WTC11 (cell line): ENCODE results near the gene NRIP2. TPM values are rescaled to one million over a fixed set of nuclear protein-coding genes. Genes with fewer than 3 reads are reported as not detected.
A peak's percentile ranks its signal among the peaks of the same experiment; 100 is the strongest.
"Not testable (repeated sequence)": the region's sequence is repeated elsewhere in the genome, so short reads cannot be mapped to it uniquely, and the experiment has no call there.

Experiments used
- ATAC-seq: fragments of 200-7000 bp; cut with Tn5 transposase; 2 replicates; pipeline ENCODE4 v1.10.0; 2021; ENCODE audit warnings: mild to moderate bottlenecking, moderate library complexity
- CTCF ChIA-PET: fragments of 300-600 bp; sonication (Branson Sonifier 250); formaldehyde crosslinking; loops from one replicate; lab custom pipeline; 2021; ENCODE audit warnings: antibody characterized with exemption; lab: Charles Lee
- POLR2A ChIA-PET: fragments of 350-600 bp; sonication (Branson Sonifier 250); formaldehyde crosslinking; loops from one replicate; lab custom pipeline; 2021; ENCODE audit warnings: antibody characterized with exemption; lab: Charles Lee
- DNase-seq: peaks from one replicate; pipeline ENCODE4 v3.0.0; 2021; ENCODE audit warnings: low spot score
- H3K27ac Mint-ChIP-seq: 2 replicates; pipeline ENCODE4 v1.8.0; 2021; ENCODE audit warnings: mixed read lengths
- H3K27me3 Mint-ChIP-seq: 2 replicates; pipeline ENCODE4 v1.8.0; 2021; ENCODE audit warnings: low read depth, mild to moderate bottlenecking, moderate library complexity, mixed read lengths
- H3K36me3 Mint-ChIP-seq: 2 replicates; pipeline ENCODE4 v1.8.0; 2021; ENCODE audit warnings: mixed read lengths
- H3K4me1 Mint-ChIP-seq: 2 replicates; pipeline ENCODE4 v1.8.0; 2022; ENCODE audit warnings: mixed read lengths
- H3K4me3 Mint-ChIP-seq: 2 replicates; pipeline ENCODE4 v1.8.0; 2021; ENCODE audit warnings: mild to moderate bottlenecking, moderate library complexity, mixed read lengths
- H3K9me3 Mint-ChIP-seq: 2 replicates; pipeline ENCODE4 v1.8.0; 2021; ENCODE audit warnings: mixed read lengths
- ATF1 ChIP-seq: sonication (generic); formaldehyde crosslinking; IDR thresholded peaks from 2 replicates; pipeline ENCODE4 v1.8.1; 2023; ENCODE audit warnings: mild to moderate bottlenecking, moderate library complexity, missing genetic modification reagents
- ELF4 ChIP-seq: sonication (generic); formaldehyde crosslinking; IDR thresholded peaks from 2 replicates; pipeline ENCODE4 v1.8.1; 2022; ENCODE audit warnings: low read depth, mild to moderate bottlenecking, moderate library complexity, missing genetic modification reagents
- GTF2I ChIP-seq: fragments of 250-450 bp; sonication (Bioruptor Pico); conservative IDR thresholded peaks from 2 replicates; pipeline ENCODE4 v1.4.0; 2021; ENCODE audit warnings: mild to moderate bottlenecking
- JAZF1 ChIP-seq: fragments of 250-450 bp; sonication (Bioruptor Pico); IDR thresholded peaks from 2 replicates; pipeline ENCODE4 v1.9.0; 2021; ENCODE audit warnings: moderate library complexity, mild to moderate bottlenecking, inconsistent platforms
- KAT7 ChIP-seq: sonication (generic); formaldehyde crosslinking; IDR thresholded peaks from 2 replicates; pipeline ENCODE4 v1.8.1; 2023; ENCODE audit warnings: missing genetic modification reagents, mild to moderate bottlenecking, borderline replicate concordance
- NFE2L1 ChIP-seq: sonication (generic); formaldehyde crosslinking; IDR thresholded peaks from 2 replicates; pipeline ENCODE4 v1.8.1; 2023; ENCODE audit warnings: missing genetic modification reagents
- NR2C2 ChIP-seq: sonication (generic); formaldehyde crosslinking; IDR thresholded peaks from 2 replicates; pipeline ENCODE4 v1.8.0; 2022; ENCODE audit warnings: mild to moderate bottlenecking, missing genetic modification reagents
- RELA ChIP-seq: sonication (generic); formaldehyde crosslinking; IDR thresholded peaks from 2 replicates; pipeline ENCODE4 v1.8.1; 2022; ENCODE audit warnings: missing genetic modification reagents, mild to moderate bottlenecking, borderline replicate concordance
- SMAD3 ChIP-seq: sonication (generic); formaldehyde crosslinking; IDR thresholded peaks from 2 replicates; pipeline ENCODE4 v1.8.0; 2022; ENCODE audit warnings: missing genetic modification reagents, mild to moderate bottlenecking, borderline replicate concordance
- SMAD4 ChIP-seq: sonication (generic); formaldehyde crosslinking; IDR thresholded peaks from 2 replicates; pipeline ENCODE4 v1.8.0; 2022; ENCODE audit warnings: mild to moderate bottlenecking, missing genetic modification reagents
- SP1 ChIP-seq: sonication (generic); formaldehyde crosslinking; conservative IDR thresholded peaks from 2 replicates; pipeline ENCODE4 v1.8.1; 2022; ENCODE audit warnings: missing genetic modification reagents
- ZNF121 ChIP-seq: sonication (generic); formaldehyde crosslinking; IDR thresholded peaks from 2 replicates; pipeline ENCODE4 v1.8.0; 2023; ENCODE audit warnings: missing genetic modification reagents
- ZNF232 ChIP-seq: sonication (generic); formaldehyde crosslinking; IDR thresholded peaks from 2 replicates; pipeline ENCODE4 v1.8.0; 2022; ENCODE audit warnings: mild to moderate bottlenecking, missing genetic modification reagents
- total RNA-seq: library from RNA; stranded (reverse); gene quantifications from 3 replicates; pipeline ENCODE4 v1.2.3, GENCODE V29; 2021
- TF ChIP-seq, protein P1 (sequence below): sonication (generic); formaldehyde crosslinking; IDR thresholded peaks from 2 replicates; pipeline ENCODE4 v1.8.1; 2023; ENCODE audit warnings: mild to moderate bottlenecking, missing genetic modification reagents
- TF ChIP-seq, protein P2 (sequence below): sonication (generic); formaldehyde crosslinking; IDR thresholded peaks from 2 replicates; pipeline ENCODE4 v1.8.0; 2022; ENCODE audit warnings: mild to moderate bottlenecking, missing genetic modification reagents
- TF ChIP-seq, protein P3 (sequence below): sonication (generic); formaldehyde crosslinking; conservative IDR thresholded peaks from 2 replicates; pipeline ENCODE4 v1.8.1; 2022; ENCODE audit warnings: mild to moderate bottlenecking, missing genetic modification reagents
- TF ChIP-seq, protein P4 (sequence below): sonication (generic); formaldehyde crosslinking; IDR thresholded peaks from 2 replicates; pipeline ENCODE4 v1.8.0; 2023; ENCODE audit warnings: missing genetic modification reagents
- TF ChIP-seq, protein P5 (sequence below): sonication (generic); formaldehyde crosslinking; IDR thresholded peaks from 2 replicates; pipeline ENCODE4 v1.8.1; 2023; ENCODE audit warnings: mild to moderate bottlenecking, missing genetic modification reagents, moderate library complexity
- TF ChIP-seq, protein P6 (sequence below): fragments of 250-450 bp; sonication (Bioruptor Pico); IDR thresholded peaks from 2 replicates; pipeline ENCODE4 v1.9.0; 2021; ENCODE audit warnings: mild to moderate bottlenecking
- TF ChIP-seq, protein P7 (sequence below): fragments of 250-450 bp; sonication (Bioruptor Pico); IDR thresholded peaks from 2 replicates; pipeline ENCODE4 v1.9.0; 2021; ENCODE audit warnings: moderate library complexity, mild to moderate bottlenecking, inconsistent platforms, borderline replicate concordance

Gene NRIP2
- total RNA-seq, 1 experiment from 2014 or later: not detected

DNA sequence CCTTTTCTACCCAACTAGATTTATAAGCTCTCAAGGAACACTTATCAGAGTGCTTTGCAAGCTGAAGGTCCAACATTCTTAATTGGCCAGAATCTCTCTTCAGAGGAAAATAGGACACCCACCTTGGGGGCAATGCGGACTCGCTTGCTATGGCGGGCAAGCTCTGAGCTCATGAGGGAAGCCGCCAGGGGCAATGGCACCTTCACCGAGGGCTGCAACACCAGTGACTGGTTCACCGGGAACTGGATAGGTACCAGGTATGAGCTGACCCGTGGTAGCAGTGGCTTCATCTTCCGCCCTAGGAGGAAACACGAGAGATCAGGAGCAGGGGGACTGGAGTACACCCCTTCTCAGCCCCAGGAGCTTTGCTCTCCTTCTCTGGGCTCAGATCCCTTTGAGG lies 29.4 kb upstream of the NRIP2 start (continued):
- TF ChIP-seq, protein P1, sequence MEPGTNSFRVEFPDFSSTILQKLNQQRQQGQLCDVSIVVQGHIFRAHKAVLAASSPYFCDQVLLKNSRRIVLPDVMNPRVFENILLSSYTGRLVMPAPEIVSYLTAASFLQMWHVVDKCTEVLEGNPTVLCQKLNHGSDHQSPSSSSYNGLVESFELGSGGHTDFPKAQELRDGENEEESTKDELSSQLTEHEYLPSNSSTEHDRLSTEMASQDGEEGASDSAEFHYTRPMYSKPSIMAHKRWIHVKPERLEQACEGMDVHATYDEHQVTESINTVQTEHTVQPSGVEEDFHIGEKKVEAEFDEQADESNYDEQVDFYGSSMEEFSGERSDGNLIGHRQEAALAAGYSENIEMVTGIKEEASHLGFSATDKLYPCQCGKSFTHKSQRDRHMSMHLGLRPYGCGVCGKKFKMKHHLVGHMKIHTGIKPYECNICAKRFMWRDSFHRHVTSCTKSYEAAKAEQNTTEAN (CRISPR knock-in tag): no peak
- TF ChIP-seq NR2C2 (CRISPR knock-in tag) (no peak), SMAD3 (no peak), ATF1 (CRISPR knock-in tag) (no peak), SP1 (no peak), JAZF1 (no peak), ZNF232 (CRISPR knock-in tag) (no peak)
- TF ChIP-seq, protein P2, sequence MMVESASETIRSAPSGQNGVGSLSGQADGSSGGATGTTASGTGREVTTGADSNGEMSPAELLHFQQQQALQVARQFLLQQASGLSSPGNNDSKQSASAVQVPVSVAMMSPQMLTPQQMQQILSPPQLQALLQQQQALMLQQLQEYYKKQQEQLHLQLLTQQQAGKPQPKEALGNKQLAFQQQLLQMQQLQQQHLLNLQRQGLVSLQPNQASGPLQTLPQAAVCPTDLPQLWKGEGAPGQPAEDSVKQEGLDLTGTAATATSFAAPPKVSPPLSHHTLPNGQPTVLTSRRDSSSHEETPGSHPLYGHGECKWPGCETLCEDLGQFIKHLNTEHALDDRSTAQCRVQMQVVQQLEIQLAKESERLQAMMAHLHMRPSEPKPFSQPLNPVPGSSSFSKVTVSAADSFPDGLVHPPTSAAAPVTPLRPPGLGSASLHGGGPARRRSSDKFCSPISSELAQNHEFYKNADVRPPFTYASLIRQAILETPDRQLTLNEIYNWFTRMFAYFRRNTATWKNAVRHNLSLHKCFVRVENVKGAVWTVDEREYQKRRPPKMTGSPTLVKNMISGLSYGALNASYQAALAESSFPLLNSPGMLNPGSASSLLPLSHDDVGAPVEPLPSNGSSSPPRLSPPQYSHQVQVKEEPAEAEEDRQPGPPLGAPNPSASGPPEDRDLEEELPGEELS (CRISPR knock-in tag): no peak

DNA sequence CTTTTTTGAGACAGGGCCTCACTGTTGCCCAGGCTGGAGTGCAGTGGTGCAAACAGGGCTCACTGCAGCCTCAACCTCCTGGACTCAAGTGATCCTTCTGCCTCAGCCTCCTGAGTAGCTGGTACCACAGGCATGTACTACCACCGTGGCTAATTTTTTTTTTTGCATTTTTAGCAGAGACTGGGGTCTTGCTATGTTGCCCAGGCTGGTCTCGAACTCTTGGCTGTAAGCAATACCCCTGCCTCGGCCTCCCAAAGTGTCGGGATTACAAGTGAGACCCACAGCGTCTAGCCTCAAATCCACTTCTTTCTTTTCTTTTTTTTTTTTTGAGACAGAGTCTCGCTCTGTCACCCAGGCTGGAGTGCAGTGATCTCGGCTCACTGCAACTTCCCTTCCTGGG lies 28.6 kb upstream of the NRIP2 start:
- H3K4me1 Mint-ChIP-seq, DNase-seq, H3K27me3 Mint-ChIP-seq, H3K9me3 Mint-ChIP-seq, H3K27ac Mint-ChIP-seq, ATAC-seq, H3K4me3 Mint-ChIP-seq: not testable (repeated sequence)
- CTCF ChIA-PET: interaction anchor here (1.4 to 1.6 kb wide), 2 partner anchors 9 to 17 kb away, joined by 3 to 10 read pairs; no protein-coding TSS in a partner anchor
- H3K36me3 Mint-ChIP-seq: peaks cover 81% of the 10 kb centered on the region
- TF ChIP-seq ZNF121: peak; percentile 84
- POLR2A ChIA-PET: interaction anchor here (0.6 kb wide), 1 partner anchor 44 kb away, joined by 4 read pairs; no protein-coding TSS in a partner anchor

DNA sequence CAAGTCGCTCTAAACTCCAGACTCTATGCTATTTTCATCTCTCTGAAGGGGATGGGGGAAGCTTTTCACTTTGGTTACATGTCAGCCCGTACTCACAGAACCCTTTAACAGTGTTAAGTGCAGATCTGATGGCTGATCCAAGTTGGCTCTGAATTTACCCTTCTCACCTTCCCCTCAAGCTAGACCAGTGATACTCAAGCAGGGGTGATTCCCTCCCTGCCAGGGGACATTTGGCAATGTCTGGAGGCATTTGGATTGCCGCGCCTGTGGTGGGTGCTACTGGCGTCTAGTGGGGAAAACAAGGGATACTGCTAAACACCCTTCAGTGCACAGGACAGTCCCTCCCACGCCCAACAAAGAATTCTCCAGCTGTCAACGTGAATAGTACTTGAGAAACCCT lies 28.0 kb upstream of the NRIP2 start:
- no peaks in the 10 kb centered on the region for H3K9me3 Mint-ChIP-seq
- no peak overlapping the region for H3K27ac Mint-ChIP-seq
- peaks cover 79% of the 10 kb centered on the region for H3K36me3 Mint-ChIP-seq
- ChIA-PET POLR2A (interaction anchor here (1.4 kb wide), 1 partner anchor 9 kb away, joined by 4 read pairs; no protein-coding TSS in a partner anchor), CTCF (interaction anchor here (1.4 to 1.6 kb wide), 2 partner anchors 9 to 17 kb away, joined by 3 to 6 read pairs; no protein-coding TSS in a partner anchor)
- H3K4me1 Mint-ChIP-seq: no peaks in the 10 kb centered on the region
- no peak for TF ChIP-seq RELA (CRISPR knock-in tag)
- TF ChIP-seq, protein P3, sequence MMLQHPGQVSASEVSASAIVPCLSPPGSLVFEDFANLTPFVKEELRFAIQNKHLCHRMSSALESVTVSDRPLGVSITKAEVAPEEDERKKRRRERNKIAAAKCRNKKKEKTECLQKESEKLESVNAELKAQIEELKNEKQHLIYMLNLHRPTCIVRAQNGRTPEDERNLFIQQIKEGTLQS (CRISPR knock-in tag): no peak
- TF ChIP-seq, protein P4, sequence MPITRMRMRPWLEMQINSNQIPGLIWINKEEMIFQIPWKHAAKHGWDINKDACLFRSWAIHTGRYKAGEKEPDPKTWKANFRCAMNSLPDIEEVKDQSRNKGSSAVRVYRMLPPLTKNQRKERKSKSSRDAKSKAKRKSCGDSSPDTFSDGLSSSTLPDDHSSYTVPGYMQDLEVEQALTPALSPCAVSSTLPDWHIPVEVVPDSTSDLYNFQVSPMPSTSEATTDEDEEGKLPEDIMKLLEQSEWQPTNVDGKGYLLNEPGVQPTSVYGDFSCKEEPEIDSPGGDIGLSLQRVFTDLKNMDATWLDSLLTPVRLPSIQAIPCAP (CRISPR knock-in tag): no peak
- TF ChIP-seq NFE2L1 (CRISPR knock-in tag): no peak
- TF ChIP-seq, protein P5, sequence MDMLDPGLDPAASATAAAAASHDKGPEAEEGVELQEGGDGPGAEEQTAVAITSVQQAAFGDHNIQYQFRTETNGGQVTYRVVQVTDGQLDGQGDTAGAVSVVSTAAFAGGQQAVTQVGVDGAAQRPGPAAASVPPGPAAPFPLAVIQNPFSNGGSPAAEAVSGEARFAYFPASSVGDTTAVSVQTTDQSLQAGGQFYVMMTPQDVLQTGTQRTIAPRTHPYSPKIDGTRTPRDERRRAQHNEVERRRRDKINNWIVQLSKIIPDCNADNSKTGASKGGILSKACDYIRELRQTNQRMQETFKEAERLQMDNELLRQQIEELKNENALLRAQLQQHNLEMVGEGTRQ (CRISPR knock-in tag): no peak
- no peak for TF ChIP-seq ELF4
- TF ChIP-seq KAT7 (CRISPR knock-in tag): no peak
- TF ChIP-seq, protein P6, sequence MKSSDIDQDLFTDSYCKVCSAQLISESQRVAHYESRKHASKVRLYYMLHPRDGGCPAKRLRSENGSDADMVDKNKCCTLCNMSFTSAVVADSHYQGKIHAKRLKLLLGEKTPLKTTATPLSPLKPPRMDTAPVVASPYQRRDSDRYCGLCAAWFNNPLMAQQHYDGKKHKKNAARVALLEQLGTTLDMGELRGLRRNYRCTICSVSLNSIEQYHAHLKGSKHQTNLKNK: no peak
- no peak for TF ChIP-seq GTF2I (CRISPR knock-in tag)
- TF ChIP-seq, protein P7, sequence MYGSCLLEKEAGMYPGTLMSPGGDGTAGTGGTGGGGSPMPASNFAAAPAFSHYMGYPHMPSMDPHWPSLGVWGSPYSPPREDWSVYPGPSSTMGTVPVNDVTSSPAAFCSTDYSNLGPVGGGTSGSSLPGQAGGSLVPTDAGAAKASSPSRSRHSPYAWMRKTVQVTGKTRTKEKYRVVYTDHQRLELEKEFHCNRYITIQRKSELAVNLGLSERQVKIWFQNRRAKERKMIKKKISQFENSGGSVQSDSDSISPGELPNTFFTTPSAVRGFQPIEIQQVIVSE (CRISPR knock-in tag): no peak
- no peak for TF ChIP-seq SMAD4 (CRISPR knock-in tag)
- TF ChIP-seq, all 79 proteins: peak for 0
- ATAC-seq: no peak
- DNase-seq: no peak
- no peaks in the 10 kb centered on the region for H3K27me3 Mint-ChIP-seq
- H3K4me3 Mint-ChIP-seq: no peak overlapping the region
